ENCODE measurements around the gene TSPAN7.

Gene TSPAN7

DNA sequence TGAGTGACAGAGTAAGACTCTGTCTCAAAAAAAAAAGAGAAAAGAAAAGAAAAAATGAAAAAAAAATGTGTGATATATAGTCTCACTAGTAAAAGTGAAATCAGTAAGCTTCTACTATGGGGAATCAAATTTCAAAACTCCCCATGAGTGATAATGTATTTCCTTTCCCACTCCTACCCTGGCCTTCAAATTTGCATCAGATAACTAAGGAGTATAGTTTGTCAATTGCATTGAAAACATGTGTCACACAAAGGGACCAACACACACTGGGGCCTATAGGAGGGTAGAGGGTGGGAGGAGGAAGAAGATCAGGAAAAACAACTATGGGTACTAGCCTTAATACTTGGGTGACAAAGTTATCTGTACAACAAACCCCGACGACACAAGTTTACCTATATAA, 118.4 kb downstream of the TSPAN7 start:
- no peak for DNase-seq (ENCODE audit: low read depth in 2 of 3, low spot score in 1 of 3)

DNA sequence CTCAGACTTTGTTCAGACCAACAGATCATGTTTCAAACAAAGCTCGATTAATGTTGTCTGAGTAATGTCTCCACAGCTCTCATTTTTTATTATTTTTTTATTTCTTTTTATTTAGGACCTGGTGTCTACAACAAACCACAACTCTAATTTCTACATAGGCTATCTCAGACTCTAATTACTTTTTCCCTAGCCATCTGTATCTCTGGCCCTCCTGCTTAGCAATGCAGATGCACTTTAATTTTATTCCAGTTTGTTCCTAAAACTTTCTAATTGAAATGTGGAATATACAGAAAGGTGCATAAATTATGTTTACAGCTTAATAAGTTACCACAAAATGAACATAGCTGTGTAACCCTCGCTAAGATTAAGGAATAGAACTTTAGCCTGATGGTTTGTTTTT, 120.8 kb downstream of the TSPAN7 start:
- no peak for DNase-seq (ENCODE audit: low read depth in 2 of 3, low spot score in 1 of 3)

DNA sequence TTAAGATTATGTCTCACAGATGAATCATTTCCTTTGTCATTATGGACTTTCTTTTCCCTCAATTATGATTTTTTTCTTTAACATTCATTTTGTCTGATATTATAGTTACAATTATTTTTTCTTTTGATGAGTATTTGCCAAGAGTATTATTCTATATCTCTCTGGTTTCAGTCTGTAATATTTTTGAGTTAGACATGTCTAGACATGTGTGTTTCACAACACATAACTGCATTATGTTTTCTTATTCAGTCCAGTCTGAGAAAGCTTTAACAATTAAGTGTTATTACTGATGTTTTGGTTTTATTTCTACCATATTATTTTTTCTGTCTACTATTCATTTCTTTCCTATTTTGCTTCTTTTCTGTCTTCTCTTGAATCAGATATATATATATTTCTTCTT, 131.6 kb downstream of the TSPAN7 start:
- no peak for DNase-seq (ENCODE audit: low read depth in 2 of 3, low spot score in 1 of 3)

DNA sequence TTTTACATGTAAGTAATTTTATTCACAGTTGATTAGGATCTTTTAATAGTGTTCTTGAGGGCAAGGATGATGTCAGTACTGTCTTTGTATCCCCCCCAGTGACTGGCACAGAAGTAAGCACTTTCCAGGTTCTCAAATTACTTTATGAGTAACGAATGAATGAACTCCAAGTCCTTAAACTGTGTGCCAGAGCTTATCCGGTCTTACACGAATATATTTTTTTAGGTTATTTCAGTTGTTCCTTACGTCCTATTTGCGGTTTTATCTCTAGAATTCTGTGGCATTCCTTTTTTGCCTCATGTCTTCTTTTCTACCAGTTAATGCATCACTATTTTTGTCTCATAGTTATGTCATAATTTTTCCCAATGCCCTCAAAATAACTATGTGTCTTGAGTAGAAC, 133.1 kb downstream of the TSPAN7 start:
- DNase-seq (ENCODE audit: low read depth in 2 of 3, low spot score in 1 of 3): no peak

DNA sequence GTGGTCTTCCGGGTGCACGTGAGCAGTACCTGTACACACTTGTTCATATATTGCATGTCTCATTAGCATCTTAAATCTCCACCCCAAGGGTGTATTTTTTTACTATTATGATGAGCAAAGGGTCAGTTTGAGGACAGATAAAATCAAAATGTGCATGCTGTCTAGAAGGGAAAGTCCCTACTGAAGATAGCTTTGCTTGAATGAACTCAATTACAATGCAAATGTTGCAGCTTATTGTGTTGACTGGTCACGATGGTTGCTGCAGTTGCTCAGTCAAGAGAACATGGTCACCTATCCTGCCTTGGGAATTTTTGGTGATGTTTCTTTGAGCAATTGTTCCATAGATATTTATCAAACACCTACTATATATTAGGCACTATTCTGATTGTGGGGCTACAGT, 136.1 kb downstream of the TSPAN7 start:
- no peak for DNase-seq (ENCODE audit: low read depth in 2 of 3, low spot score in 1 of 3)

DNA sequence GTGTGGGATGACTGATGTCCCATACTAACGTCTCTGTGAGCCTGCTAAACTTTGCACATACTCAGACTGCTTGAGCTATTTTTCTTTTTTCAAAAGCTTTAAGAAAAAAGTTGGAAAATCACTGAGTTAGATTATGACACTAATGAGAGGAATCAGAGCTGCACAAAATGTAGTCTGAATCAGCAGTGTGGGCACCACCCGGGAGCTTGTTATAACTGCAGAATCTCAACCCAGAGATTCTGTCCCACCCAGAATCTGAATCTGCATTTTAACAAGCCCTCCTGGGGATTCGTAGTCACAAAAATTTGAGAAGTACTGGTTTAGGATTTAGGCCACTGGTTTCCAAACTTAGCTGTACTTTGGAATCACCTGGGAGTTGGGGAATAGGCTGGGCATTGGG, 137.8 kb downstream of the TSPAN7 start:
- no peak for DNase-seq (ENCODE audit: low read depth in 2 of 3, low spot score in 1 of 3)

DNA sequence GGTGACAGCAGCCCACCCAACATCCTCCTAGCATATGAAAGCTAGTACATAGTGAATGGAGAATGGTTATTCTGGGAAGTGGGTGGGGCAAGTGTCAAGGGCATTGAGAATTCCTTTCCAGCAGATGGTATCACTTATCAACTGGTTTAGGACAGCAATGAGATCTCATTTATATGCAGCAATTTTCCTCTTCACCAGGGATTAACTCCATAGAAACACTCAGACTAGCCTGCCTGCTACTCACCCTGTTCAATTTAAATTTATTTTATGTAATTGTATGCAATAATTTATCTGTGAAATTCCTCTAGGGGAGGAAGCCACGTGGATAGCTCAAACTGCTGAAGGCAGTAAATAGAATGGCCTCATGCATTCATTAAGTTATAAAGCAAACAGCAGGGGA, 138.4 kb downstream of the TSPAN7 start:
- no peak for DNase-seq (ENCODE audit: low read depth in 2 of 3, low spot score in 1 of 3)

DNA sequence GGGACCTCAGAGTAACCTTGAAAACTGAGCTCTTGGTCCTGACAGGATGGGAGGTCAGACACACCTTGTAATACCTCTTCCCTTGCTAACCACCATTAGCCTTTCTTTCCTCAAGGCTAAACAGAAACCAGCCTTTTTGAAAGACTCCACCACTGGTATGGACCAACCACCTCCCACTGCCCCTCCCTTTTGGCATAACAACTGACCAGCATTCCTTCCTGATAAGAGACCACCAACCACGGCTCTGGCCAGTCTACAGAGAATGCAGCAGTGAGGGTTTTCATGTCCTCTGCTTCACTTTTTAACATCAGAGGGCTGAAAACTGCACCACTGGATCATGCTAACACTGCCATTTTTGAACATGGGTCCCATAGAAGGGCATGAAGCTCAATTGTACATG, 139.7 kb downstream of the TSPAN7 start:
- no peak for DNase-seq (ENCODE audit: low read depth in 2 of 3, low spot score in 1 of 3)

DNA sequence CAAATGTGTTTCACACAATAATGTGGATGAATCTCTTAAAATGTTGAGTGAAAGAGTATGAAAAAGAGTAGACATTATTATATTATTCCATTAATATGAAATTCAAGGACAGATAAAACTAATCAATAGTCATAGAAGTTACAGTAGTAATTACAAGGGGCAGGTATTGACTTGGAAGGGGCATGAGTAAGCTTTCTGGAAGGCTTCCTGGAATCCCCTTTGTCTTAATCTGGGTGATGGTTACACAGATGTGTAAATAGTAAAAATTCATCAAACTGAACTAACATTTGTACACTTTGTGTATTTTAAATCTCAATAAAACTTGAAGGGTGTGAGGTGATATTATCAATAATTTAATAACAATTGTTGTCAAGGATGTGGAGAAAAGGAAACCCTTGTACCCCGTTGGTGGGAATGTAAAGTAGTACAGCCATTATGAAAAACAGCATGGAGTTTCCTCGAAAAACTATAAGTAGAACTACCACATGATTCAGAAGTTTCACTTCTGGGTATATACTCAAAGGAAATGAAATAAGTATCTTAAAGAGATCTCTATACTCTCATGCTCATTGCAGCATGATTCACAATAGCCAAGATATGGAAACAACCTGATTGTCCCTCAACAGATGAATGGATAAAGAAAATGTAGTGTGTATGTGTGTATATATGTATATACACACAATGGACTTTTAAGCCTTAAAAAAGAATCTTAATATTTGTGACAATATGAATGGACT, 143.0 kb downstream of the TSPAN7 start:
- DNase-seq (ENCODE audit: low read depth in 2 of 3, low spot score in 1 of 3): no peak

DNA sequence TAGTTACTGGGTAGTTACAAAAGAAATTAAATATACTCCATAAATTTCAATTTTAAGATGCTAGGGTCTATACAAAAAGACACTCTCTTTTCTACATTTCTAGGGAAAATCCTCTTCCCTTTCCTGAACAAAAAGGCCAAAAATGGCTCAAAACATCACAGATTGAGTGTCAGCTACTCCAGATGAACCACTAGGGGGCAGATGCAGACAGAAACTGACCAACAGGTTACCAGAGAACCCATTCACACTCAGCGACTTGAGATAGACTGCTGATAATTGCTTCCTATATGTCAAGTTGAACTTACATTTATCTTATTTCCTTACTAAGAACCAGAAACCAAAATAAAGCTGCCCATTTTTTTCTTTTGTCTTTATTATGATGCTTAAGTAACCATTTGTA, 156.5 kb downstream of the TSPAN7 start:
- no peak for DNase-seq (ENCODE audit: low read depth in 2 of 3, low spot score in 1 of 3)

DNA sequence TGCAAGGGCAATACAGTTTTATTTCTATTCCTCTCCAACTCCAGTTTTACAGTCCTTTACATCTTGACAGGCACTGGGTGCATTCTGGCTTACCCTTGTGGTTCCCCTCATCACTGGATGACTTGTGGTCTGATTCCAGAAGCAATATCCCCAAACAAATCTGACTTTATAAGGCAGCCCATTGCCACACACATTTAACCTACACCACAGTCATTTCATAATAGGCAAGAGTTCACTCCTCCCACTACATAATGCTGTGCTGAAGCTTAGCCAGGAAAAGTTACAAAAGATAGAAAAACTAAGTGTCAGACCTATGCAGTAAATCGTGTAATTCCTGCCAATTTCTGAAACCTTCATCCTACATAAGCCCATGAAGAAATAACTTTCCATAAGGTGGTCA, 157.0 kb downstream of the TSPAN7 start:
- no peak for DNase-seq (ENCODE audit: low read depth in 2 of 3, low spot score in 1 of 3)

DNA sequence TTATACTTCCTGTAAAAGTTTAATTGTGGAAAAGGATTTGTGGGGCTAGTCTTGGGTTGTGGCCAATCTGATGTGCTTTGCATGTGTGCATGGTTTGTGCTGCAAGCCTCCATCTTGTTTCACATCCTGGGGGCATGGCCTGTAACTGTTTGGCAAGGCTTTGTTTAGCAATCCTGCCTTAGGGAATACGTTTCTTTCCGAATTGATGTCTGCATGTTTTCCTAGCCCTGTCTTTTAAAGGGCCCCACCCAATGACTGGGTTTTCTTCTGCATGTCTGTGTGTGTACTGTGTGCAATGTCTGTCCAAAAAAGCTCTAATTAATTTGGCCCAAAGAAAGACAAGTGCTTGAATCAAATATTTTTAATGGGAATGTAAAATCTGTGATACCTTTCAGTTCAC, 165.3 kb downstream of the TSPAN7 start:
- DNase-seq (ENCODE audit: low read depth in 2 of 3, low spot score in 1 of 3): no peak

DNA sequence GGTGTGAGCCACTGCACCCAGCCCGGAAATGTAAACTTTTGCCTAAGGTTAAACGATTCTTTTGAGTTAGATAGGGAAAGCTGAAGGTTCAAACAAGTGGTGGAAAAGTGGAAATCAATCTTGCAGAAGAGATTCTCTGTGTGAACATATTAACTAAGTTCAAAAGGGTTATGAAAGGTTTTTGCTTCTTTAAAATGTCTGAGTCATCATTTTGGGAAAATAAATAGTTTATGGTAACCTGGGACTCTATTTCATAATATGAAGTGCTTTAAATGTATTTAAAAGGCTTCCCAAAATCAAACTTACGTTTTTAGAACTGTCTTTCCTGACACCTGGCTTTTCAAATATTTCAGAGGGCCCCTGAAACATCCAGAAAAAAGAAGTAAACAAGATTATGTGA, 166.3 kb downstream of the TSPAN7 start:
- no peak for DNase-seq (ENCODE audit: low read depth in 2 of 3, low spot score in 1 of 3)

DNA sequence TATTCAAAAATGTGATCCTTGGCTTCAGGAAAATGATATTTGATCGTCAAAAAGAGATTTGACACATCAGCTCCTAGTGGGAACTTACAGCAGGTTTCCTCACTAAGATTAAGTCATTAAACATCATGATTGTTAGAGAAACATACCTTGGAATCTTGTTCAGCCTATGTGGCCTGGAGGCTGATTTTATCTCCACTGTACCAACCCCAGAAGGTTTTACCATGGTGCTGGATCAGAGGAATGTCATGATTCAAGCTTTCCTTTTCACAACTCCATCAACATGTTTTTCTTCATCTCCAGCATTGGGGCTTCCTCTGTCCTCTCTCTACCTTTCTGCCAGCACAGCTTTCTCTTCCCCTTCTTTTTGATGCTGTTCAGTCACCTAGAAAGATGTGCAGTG, 171.5 kb downstream of the TSPAN7 start:
- DNase-seq (ENCODE audit: low read depth in 2 of 3, low spot score in 1 of 3): no peak
